HG02678 (cell line): ENCODE data around the gene PRUNE2.

Source experiments
- ATAC-seq: cut with Tn5 transposase; IDR thresholded peaks from one replicate; pipeline ENCODE4 v1.9.1; 2021; ENCODE audit warnings: mild to moderate bottlenecking, moderate library complexity; ENCODE audit not compliant: unreplicated experiment

PRUNE2 gene

DNA sequence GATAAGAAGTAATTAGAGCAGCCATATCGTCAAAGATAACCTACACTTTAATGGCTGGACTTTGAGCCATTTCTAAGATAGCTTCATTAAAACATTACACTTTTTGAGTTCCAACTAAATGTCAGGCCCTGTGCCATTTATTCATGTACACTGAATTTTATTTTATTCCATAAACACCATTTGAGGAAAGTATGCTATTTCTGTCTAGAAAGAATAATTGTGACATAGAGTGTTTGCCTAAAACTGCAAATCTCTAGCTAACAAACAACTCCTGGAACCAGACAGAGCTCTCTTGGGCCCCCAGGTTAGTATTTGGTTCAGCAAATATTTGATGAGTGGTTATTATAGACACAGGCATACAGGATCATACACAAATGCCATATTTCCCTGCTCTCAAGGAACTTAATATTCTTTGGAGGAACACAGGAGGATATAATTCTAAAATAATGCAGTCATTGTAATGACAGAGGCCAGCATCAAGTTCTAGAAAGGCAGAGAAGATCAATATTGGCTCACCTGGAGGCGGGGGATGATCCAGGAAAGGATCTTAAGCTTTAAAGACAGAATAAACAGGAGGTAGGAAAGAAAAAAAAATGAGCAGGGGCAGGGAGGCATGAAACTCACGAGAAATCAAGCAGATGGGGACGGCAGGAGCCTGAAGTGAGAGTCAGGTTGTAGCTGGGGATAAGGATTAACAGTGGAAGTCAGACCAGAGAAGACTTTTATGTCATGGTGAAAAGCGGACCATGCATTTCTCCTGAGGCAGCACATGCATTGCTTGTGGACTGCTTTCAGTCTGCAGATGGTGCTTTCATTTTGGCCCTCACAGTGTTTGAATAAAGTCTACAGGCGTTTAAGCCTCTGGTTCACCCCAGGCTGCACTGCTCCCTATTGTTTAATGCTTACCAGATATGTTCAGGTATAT is 319.3 kb downstream of the PRUNE2 start:
- ATAC-seq = no peak

DNA sequence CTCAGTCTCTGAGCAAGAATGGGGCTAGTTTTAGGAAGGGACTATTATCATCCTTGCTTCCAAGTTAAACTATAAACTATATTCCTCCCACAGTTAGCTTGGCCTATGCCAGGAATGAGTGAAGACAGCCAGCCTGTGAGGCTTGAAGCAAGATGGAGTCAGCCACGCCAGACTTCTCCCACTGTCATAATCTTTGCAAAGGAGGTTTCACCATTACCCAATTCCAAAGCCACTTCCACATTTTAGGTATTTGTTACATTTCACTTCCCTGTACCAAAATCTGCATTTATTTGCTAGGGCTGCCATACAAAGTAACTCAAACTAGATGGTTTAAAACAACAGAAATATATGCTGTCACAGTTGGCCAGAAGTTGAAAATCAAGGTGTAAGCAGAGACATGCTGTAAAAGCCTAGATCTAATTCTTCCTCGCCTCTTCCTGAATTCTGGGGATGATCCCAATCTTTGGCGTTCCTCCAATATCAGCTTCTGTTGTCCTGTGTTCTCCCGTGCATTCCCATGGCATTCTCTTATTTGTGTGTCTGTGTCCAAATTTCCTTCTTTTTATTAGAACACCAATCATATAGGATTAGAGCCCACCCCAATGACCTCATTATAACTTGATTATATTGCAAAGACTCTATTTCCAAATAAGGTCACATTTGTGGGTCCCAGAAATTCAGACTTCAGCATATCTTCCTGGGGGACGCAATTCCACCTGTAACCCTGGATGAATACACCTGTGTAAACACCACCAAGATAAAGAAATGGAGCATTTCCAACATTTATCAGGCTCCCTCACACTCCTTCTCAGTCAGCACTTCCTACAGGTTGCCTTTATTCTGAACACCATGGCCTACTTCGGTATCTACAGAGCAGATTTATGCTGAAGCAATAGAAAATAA is 320.2 kb downstream of the PRUNE2 start:
- ATAC-seq = no peak

DNA sequence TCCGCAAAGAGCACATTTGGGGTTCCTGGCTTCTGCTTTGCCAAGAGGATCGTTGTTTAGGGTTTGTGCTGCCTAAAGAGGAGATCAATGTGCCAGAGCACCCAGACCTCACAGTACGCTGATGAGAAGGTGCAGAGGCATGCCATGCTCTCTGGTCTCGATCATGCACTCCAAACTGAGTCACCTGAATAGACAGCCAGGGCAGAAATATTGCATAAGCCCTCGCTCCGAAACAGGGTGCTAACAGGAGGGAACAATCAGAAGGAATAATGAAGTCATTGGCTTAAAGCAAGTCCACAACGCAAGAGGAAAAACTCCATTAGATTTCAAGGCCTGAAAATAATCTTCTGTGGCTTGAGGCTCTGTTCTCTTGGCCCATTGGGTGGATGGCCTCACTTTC is 322.7 kb downstream of the PRUNE2 start:
- ATAC-seq = no peak

DNA sequence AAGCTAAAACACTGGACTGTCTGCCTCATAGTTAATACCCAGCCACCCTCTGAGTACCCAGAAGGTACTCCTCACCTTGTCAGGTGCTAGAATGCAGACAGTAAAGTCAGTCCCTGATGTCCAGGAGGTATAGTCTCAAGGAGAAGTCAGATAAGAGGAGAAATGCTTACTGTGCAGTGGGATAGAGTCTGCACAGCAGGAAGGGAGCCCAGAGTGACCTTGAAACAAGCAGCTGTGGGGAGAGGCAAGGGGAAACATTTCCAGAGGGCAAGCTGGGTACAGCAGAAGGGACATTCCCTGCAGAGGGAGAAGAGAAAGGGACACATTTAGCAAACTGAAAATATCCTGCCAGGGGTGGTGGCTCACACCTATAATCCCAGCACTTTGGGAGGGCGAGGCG is 324.2 kb downstream of the PRUNE2 start:
- ATAC-seq = no peak

DNA sequence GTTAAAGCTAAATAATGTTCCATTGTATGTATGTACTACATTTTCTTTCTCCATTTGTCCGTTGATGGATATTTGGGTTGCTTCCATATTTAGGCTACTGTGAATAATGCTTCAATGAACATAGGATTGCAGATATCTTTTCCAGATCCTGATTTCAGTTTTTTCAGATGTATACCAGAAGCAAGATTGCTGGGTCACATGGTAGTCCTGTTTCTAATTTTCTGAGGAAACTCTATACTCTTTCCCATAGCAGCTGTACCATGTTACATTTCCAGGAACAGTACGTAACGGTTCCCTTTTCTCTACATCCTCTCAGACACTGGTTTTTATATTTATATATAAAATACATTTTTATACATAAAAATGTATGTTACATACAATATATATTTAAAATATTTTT is 325.1 kb downstream of the PRUNE2 start:
- no peak for ATAC-seq

DNA sequence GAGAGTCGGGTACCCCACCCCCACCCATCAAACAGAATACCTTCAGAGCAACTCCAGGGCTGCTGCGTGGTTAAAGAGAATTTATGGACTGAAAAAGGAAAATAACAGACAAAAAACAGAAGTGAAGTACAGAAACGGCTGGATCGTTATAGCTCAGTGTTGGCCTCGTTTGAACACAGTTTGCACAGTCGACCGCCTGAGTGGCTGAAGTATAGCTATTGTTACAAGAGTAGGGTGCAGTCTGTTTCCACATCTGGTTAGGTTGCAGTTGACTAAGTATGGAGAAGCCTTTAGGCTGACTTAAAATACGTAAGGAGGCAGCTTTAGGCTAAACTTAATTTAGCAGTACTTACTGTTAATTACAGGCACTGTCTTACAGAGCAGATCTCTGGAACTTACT is 325.7 kb downstream of the PRUNE2 start:
- no peak for ATAC-seq

DNA sequence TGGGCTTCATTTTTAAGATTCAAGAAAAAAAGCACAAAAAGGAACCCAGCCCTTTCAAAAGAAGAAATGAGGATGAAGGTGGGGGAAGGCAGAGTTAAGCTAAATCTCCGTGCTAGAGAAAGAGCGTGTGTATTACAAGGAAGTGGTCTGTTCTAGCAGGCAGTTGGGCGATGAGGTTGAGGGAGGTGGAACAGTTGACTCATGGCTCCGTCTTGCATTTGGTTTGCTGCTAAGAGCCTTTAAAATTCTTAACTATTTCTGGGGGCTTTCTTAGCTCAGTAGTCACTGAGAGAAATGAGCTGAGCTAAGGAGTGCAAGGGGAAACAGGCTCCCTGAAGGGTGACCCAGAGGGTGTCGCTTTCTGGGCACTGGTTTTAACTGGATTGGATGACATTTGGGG is 329.6 kb downstream of the PRUNE2 start:
- peak; percentile 76 for ATAC-seq

DNA sequence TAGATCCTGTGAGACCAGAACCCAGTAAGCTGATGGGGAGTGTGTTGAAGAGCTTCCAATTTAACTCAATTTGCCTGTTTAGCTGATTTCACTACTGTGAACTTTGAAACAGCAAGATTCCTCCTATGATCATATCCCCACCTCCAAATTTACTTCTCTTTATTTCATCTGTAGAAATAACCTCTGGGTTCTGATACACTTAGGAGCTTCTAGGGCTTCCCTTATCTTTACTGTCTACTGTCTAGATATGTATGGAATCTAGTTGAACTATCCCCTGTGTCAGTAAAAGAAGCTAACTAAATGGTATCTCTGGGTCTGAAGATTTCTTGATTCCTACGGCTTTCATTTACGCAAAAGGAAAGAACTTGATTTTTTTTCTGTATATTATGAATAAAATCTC is 330.2 kb downstream of the PRUNE2 start:
- ATAC-seq = no peak

DNA sequence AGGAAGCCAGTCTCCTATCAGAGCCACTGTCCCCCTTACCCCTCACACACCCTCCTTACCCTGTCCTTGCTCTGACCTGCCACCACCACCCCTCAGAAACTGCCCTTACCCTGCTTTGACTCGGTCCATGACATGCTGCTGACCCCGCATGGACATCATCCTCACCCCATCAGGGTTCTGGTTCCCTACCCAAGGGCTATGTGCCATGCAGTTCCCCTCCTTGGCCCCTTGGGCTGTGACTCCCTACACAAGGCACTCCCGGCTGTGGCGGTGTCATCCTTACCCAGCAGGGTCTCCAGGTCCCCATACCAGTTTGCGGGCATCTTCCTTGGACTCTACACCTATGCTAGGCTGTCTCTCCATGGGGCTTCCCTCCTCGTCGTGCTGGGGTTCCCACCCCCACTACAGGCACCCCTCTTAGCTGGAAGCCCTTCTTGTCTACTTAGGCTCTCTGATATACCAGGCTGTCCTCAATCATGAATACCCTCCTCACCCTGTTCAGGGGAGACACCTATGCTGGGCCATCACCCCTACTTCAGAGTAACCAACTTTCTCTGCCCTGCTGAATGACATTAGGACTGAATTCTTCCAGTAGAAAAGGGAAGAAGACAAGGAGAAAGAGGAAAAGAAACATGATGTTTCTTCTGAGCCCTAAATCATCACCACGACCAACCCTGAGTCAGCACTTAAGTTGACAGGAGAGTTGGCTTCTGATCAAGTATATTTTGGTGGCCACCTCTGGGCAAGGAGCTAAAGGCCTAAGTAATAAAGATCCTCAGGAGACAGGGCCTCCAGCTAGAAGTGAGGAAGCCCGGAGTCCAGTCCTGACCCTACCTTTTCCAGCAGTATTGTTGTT is 331.8 kb downstream of the PRUNE2 start:
- no peak for ATAC-seq

DNA sequence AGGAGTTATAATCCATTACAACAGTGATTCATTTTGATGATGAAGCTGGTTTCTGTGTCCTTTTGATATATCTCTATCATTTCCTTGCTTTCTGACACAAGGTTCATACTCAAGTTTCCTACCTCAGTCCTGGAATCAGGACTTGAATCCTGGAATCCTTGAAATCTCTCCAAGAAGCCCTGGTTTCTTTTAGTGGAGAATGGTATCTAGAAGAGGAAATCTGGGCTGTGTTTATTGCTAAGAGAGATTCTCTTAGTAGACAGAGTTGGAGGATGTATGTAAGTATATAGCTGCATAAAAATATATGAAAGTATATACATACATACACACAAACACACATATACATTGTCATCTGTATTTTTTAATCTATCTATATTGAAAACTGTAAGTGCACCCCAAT is 332.5 kb downstream of the PRUNE2 start:
- ATAC-seq = no peak

DNA sequence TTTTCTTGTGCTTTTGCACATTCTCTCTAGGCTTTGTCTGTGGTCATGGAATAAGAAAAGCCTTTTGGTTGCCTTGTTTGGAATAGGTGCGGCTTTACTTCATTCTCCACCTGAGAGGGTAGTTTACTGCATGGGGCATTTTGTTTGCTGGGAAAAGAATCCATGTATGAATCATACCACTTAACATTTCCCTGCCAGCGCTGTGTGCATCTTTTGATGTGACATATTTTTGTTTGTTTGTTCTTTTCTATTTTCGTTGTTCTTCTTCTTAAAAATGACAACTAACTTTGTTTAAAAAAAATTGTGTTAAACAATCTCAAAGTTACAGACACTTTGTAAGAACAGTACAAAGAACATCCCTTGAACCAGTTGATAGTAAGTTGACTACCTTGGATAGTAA is 333.8 kb downstream of the PRUNE2 start:
- no peak for ATAC-seq

DNA sequence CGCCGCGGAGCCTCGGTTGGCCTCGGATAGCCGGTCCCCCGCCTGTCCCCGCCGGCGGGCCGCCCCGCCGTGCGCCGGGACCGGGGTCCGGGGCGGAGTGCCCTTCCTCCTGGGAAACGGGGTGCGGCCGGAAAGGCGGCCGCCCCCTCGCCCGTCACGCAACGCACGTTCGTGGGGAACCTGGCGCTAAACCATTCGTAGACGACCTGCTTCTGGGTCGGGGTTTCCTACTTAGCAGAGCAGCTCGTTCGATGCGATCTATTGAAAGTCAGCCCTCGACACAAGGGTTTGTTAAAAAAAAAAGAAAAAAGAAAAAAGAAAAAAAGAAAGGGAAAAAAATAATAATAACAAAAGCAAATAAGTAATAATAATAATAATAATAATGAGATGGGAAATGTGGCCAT is 334.2 kb downstream of the PRUNE2 start:
- ATAC-seq = no peak

DNA sequence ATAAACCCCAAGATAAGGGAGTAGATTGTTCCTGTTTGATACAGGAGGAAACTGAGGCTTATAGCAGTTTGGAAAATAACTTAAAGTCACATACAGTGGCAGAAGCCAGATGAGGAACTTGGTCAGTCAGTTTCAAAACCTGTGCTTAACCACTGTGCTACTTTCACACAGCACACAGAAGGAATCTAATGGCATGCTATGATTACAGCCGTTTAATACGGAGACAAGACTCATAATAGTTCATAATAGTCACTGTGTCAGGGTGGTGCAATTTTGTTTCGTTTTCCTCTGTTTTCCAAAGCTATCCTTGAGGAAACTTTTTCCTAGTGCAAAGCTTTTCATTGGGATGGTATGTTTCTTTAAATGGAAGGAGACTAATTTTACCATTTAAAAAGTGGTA is 334.6 kb downstream of the PRUNE2 start:
- ATAC-seq = peak; percentile 90

DNA sequence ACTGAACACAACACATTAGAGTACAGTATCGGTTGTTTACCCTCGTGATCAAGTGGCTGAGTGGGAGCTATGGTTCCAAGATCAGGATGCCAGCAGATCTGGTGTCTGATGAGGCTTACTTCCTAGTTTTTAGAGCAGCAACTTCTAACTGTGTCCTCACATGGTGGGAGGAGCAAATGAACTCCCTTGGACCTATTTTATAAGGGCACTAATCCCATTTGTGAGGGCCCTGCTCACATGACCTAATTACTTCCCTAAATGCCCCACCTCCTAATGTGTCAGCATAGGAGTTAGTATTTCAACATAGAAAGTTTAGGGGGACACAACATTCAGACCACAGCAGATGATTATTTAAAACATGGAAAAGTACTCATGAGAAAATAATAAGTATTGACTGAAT is 335.1 kb downstream of the PRUNE2 start:
- ATAC-seq = no peak

DNA sequence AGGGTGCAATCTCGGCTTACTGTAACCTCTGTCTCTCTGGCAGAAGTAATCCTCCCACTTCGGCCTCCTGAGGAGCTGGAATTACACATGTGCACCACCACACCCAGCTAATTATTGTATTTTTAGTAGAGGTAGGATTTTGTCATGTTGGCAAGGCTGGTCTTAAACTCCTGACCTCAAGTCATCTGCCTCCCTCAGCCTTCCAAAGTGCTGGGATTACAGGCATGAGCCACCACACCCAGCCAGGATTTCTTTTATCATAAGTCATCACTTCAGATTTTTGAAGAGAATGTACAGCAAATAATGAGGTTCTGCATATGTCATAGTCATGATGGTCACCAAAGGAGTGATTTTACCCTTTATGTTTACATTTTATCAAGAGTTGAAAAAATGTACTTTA is 338.8 kb downstream of the PRUNE2 start:
- no peak for ATAC-seq

DNA sequence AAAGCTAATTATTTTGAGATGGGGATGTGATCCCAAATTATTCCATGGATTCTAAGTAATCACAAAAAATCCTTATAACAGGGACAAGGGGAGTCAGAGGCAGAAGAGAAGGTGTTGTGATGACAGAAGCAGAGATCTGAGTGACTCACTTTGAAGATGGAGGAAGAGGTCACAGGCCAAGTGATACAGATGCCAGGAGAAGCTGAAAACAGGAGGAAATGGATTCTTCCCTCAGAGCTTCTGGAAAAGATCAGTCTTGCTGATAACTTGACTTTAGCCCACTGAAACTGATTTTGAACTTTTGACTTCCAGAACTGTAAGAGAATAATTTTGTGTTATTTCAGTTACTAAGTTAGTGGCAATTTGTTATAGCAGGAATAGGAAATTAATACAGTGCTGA is 341.6 kb downstream of the PRUNE2 start:
- ATAC-seq = no peak

DNA sequence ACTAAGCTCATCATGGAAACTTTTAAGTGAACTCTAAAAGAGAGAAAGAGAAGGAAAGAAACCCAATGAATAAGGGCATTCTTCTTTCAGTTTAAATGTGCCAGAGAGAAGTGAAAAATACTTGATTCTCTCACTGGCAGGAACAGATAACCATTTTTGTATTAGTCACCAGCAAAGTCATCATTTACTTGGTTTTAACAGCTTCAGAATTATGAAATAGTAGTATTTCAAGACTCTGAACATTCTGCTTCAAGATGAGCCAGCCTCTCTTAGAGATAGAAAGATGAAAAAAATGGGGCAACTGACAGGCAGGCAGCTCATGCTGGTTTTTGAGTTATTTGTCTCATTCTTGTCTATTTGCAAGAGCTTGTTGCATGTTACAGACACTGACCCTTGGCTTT is 343.4 kb downstream of the PRUNE2 start:
- peak; percentile 70 for ATAC-seq

DNA sequence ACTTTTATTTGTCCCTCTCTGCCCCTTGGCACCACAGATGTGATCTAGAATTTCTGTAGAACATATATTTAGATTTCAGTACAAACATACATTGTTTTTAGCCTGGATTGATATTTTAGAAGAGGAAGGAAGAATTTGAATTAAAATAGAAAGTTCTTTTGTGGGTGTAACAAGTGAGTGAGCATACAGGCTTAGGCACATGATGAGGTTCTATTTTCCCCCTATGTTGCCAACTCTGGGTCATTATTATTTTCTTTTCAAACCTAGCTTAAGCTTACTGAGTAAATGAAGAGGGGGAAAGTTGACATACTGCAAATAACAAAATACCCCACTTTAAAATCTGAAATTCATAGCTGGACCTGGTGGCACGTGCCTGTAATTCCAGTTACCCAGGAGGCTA is 344.0 kb downstream of the PRUNE2 start:
- ATAC-seq = peak; percentile 22
